Suprapubic skin (tissue), 4 donors: Measurements from ENCODE around the gene SLX9. TPM values are rescaled to one million over a fixed set of nuclear protein-coding genes. Genes with fewer than 3 reads are reported as not detected.

Source experiments
- DNase-seq, 2 donors: peaks; one replicate each; pipeline ENCODE4 v3.0.0-alpha.2; 2019; ENCODE audit warnings: low spot score in 2 of 2
- H3K27ac ChIP-seq: fragments of 200-600 bp; sonication (generic); one replicate; pipeline ENCODE4 v1.5.1; 2019
- H3K27me3 ChIP-seq: fragments of 200-600 bp; sonication (generic); one replicate; pipeline ENCODE4 v1.5.1; 2019
- H3K36me3 ChIP-seq: fragments of 200-600 bp; sonication (generic); one replicate; pipeline ENCODE4 v1.5.1; 2019
- H3K4me1 ChIP-seq: fragments of 200-600 bp; sonication (generic); one replicate; pipeline ENCODE4 v1.5.1; 2019
- H3K4me3 ChIP-seq: fragments of 200-600 bp; sonication (generic); one replicate; pipeline ENCODE4 v1.5.1; 2019; ENCODE audit warnings: mild to moderate bottlenecking
- H3K9me3 ChIP-seq: fragments of 200-600 bp; sonication (generic); one replicate; pipeline ENCODE4 v1.5.1; 2019
- EP300 ChIP-seq: sonication (generic); formaldehyde crosslinking; IDR thresholded peaks from one replicate; pipeline ENCODE4 v1.6.1; 2017; ENCODE audit warnings: antibody characterized with exemption
- POLR2A ChIP-seq, 2 donors: fragments of 450-650 bp; IDR thresholded peaks; one replicate each; pipeline ENCODE4 v1.6.1; 2017; ENCODE audit warnings: antibody characterized with exemption in 2 of 2, mild to moderate bottlenecking in 2 of 2, moderate library complexity in 2 of 2
- POLR2AphosphoS5 ChIP-seq, 3 donors: sonication (generic); formaldehyde crosslinking; IDR thresholded peaks; one replicate each; pipeline ENCODE4 v1.6.1; 2017; ENCODE audit warnings: antibody characterized with exemption in 3 of 3
- WGBS: methylation state at CpG from one replicate; pipeline ENCODE4 v1.1.5; 2018; 5-methylcytosine and 5-hydroxymethylcytosine counted together
- total RNA-seq, 4 donors: library from RNA; depleted of rRNA; stranded (reverse); fragments of >200 nt; gene quantifications; one replicate each; pipeline ENCODE4 v1.1.0, GENCODE V29; 2016
- TF ChIP-seq, protein P1 (sequence below), 2 donors: fragments of 200-600 bp in 1 of 2; fragments of 450-650 bp in 1 of 2; sonication (generic) in 1 of 2; IDR thresholded peaks; one replicate each; pipeline ENCODE4 v1.5.1; 2016 to 2019; ENCODE audit warnings: antibody characterized with exemption in 2 of 2, mild to moderate bottlenecking in 1 of 2, moderate library complexity in 1 of 2

The SLX9 gene
- total RNA-seq, 4 donors from 2014 or later, result 13.4 to 16.9 (median 14.4) TPM

DNA sequence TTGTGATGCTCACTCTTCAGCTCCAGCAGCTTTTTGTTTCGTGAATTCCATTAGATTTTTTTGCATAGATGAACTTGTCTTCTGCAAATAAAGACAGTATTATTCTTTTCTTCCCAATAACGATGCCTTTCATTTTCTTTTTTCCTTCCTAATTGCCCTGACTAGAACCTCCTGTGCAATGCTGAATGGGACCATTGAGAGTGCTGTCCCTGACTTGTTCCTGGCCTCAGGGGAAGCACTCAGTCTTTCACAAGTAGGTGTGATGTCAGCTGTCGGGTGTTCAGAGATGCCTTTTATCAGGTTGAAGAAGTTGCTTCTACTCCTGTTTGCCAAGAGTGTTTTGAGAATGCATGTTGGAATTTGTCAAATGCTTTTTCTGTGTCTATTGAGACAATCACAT lies 70.3 kb downstream of the SLX9 start:
- H3K27me3 ChIP-seq, result no peaks in the 10 kb centered on the region
- no peak for DNase-seq
- H3K36me3 ChIP-seq, result no peaks in the 10 kb centered on the region
- 37% methylated on average over 3 of the region's 3 CpGs for WGBS
- H3K27ac ChIP-seq, result no peak overlapping the region
- TF ChIP-seq POLR2A (IDR thresholded peaks at IDR 0.05), result no peak
- TF ChIP-seq, protein P1, sequence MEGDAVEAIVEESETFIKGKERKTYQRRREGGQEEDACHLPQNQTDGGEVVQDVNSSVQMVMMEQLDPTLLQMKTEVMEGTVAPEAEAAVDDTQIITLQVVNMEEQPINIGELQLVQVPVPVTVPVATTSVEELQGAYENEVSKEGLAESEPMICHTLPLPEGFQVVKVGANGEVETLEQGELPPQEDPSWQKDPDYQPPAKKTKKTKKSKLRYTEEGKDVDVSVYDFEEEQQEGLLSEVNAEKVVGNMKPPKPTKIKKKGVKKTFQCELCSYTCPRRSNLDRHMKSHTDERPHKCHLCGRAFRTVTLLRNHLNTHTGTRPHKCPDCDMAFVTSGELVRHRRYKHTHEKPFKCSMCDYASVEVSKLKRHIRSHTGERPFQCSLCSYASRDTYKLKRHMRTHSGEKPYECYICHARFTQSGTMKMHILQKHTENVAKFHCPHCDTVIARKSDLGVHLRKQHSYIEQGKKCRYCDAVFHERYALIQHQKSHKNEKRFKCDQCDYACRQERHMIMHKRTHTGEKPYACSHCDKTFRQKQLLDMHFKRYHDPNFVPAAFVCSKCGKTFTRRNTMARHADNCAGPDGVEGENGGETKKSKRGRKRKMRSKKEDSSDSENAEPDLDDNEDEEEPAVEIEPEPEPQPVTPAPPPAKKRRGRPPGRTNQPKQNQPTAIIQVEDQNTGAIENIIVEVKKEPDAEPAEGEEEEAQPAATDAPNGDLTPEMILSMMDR (IDR thresholded peaks at IDR 0.05), result no peak
- TF ChIP-seq EP300, result no peak
- no peak for TF ChIP-seq POLR2AphosphoS5 (IDR thresholded peaks at IDR 0.05)
- no peaks in the 10 kb centered on the region for H3K9me3 ChIP-seq
- H3K4me3 ChIP-seq, result no peak overlapping the region
- peaks cover 17% of the 10 kb centered on the region for H3K4me1 ChIP-seq

DNA sequence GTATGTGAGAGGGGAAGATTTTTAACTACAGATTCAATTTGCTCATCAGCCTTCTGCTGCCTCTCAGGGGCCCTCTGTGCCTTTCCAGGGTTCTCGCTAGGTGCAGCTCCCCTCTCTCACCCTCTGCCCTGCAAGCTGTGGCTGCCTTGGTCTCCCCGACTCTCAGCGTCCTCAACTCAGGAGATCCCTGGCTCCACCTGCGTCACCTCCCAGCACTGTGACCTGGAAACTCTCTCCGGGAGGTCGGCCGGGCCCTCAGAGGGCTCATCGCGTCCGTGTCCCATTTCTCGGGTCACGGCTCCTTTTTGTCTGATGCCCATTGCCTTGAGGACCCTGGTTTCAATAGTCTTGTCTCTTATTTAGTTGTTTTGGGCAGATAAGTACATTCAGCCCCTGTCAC lies 71.0 kb downstream of the SLX9 start:
- Histone ChIP-seq H3K36me3 (no peaks in the 10 kb centered on the region), H3K27me3 (no peaks in the 10 kb centered on the region), H3K4me1 (peaks cover 17% of the 10 kb centered on the region), H3K27ac (no peak overlapping the region), H3K9me3 (no peaks in the 10 kb centered on the region), H3K4me3 (no peak overlapping the region)
- TF ChIP-seq POLR2AphosphoS5 (IDR thresholded peaks at IDR 0.05), result no peak
- no peak for TF ChIP-seq EP300
- no peak for TF ChIP-seq POLR2A (IDR thresholded peaks at IDR 0.05)
- TF ChIP-seq, protein P1 (IDR thresholded peaks at IDR 0.05), result no peak
- WGBS, result 91% methylated on average over 12 of the region's 12 CpGs
- DNase-seq, result no peak

DNA sequence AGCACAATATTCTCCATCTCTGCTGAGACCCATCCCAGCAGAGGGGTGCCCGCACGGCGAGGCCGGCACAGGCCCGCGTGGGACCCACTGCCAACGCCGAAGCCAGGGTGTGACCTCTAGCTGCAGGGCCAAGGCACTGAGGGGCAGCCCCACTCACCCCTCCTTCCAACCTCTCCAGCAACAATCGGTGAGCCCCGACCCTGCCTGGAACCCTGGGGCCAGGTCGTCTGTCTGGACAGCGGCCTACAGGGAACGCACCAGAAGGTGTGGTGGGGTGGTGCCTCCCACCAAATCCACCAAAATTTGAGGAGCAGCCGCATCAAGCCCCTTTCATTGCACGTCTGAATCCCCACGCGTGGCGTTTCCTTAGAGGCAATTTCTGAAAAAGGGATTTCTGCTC lies 71.6 kb downstream of the SLX9 start:
- TF ChIP-seq EP300 (no peak), POLR2A (IDR thresholded peaks at IDR 0.05) (no peak), POLR2AphosphoS5 (IDR thresholded peaks at IDR 0.05) (no peak)
- TF ChIP-seq, protein P1 (IDR thresholded peaks at IDR 0.05), result no peak
- DNase-seq, result peak in 1 of 2 donors; percentile 60
- Histone ChIP-seq H3K27me3 (no peaks in the 10 kb centered on the region), H3K4me3 (no peak overlapping the region), H3K36me3 (no peaks in the 10 kb centered on the region), H3K9me3 (no peaks in the 10 kb centered on the region), H3K4me1 (peaks cover 18% of the 10 kb centered on the region), H3K27ac (no peak overlapping the region)
- WGBS, result 96% methylated on average over 14 of the region's 18 CpGs

DNA sequence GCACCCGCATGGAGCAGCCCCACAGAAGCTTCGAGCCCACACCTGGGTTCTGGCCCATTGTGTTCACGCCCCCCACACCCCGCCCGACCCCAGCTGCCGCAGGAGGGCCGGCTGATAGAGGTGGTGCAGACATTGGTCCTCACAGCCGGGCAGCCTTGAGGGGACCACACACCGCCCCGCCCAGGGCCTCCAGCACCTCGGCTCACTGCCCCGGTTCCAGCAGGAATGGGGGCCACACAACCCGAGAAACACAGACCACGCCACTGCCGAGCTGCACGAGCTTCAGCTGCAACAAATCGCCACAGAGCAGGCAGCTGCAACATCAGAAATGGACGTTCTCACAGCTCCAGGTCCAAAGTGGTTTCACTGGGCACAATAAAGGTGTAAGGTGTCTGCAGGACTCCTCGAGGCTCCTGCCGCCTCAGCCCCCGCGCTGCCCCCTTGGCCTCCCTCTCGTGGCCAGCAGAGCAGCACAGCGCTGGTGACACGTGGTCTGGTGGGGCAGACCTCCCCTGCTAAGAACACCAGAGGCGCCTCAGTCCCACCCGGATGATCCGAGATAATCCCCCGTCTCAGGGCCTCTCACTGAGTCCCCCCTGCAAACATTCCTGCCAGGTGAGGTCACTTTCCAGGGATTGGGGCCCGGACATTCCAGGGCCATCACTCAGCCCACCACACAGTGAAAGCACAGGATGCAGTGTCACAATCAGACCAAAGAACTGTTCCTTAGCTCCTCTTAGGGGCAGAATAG lies 72.3 kb downstream of the SLX9 start:
- Histone ChIP-seq H3K4me3 (no peak overlapping the region), H3K36me3 (no peaks in the 10 kb centered on the region), H3K27me3 (no peaks in the 10 kb centered on the region), H3K27ac (no peak overlapping the region), H3K9me3 (no peaks in the 10 kb centered on the region), H3K4me1 (peaks cover 22% of the 10 kb centered on the region)
- peak in 1 of 2 donors; percentile 65 for DNase-seq
- TF ChIP-seq, protein P1 (IDR thresholded peaks at IDR 0.05), result no peak
- TF ChIP-seq POLR2A (IDR thresholded peaks at IDR 0.05) (no peak), POLR2AphosphoS5 (IDR thresholded peaks at IDR 0.05) (no peak), EP300 (no peak)
- WGBS, result 81% methylated on average over 11 of the region's 30 CpGs

DNA sequence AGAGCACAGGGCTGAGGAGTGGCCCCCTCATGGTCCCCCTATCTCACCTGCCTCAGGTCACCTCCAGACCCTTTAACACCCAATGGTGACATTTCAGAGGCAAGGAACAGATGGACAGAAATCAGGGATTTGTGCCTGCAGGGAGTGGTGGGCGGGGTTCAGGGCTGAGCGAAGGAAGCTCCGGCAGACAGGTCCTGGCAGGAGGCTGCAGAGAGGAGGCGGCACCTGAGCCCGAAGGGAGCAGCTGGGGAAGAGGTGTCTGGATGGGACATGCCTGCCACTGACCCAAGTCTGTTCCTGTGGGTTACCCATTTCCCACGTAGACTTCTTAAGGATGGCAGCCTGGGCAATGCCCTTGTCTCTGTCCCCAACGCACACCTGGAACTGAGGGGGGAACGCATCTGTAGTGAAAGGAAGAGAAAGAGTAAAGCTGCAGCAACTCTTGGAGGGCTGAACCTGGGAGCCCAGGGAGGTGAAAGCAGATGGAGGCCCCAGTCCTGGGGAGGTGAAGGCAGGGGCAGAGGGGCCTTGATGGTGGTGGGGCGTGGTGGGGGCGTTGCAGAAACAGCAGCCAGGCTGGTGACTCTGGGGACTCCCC lies 72.9 kb downstream of the SLX9 start:
- H3K9me3 ChIP-seq, result no peaks in the 10 kb centered on the region
- peaks cover 22% of the 10 kb centered on the region for H3K4me1 ChIP-seq
- no peak overlapping the region for H3K27ac ChIP-seq
- no peak for TF ChIP-seq POLR2AphosphoS5 (IDR thresholded peaks at IDR 0.05)
- no peaks in the 10 kb centered on the region for H3K27me3 ChIP-seq
- 56% methylated on average over 10 of the region's 10 CpGs for WGBS
- no peak overlapping the region for H3K4me3 ChIP-seq
- H3K36me3 ChIP-seq, result no peaks in the 10 kb centered on the region
- DNase-seq, result peak; percentile 56 to 67
